Measurements from ENCODE around the gene CMTM1. TPM values are rescaled to one million over a fixed set of nuclear protein-coding genes. Genes with fewer than 3 reads are reported as not detected.

CMTM1 gene
- total and polyA plus RNA-seq, 2 donors from 2014 or later, result 4.6 TPM; not detected in 1

DNA sequence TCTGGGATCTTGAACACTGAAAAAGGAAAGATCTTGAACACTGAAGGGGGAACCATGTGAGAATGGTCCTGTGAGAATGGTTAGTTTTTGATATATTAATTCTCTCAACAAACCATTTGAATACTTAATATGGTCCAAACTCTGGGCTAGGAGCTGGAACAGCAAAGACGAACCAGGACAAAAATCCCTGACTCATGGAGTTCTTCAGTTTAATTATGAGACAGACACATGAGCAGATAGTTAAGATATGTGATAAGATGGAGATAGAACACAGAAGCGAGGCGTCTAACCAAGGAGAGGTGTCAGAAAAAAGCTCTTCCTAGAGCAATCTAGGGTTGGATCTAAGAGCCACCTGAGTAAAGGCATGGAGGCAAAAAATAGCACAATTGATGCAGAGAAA, 12.2 kb upstream of the CMTM1 start:
- TF ChIP-seq, protein P1, sequence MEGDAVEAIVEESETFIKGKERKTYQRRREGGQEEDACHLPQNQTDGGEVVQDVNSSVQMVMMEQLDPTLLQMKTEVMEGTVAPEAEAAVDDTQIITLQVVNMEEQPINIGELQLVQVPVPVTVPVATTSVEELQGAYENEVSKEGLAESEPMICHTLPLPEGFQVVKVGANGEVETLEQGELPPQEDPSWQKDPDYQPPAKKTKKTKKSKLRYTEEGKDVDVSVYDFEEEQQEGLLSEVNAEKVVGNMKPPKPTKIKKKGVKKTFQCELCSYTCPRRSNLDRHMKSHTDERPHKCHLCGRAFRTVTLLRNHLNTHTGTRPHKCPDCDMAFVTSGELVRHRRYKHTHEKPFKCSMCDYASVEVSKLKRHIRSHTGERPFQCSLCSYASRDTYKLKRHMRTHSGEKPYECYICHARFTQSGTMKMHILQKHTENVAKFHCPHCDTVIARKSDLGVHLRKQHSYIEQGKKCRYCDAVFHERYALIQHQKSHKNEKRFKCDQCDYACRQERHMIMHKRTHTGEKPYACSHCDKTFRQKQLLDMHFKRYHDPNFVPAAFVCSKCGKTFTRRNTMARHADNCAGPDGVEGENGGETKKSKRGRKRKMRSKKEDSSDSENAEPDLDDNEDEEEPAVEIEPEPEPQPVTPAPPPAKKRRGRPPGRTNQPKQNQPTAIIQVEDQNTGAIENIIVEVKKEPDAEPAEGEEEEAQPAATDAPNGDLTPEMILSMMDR (IDR thresholded peaks at IDR 0.05; ENCODE audit: borderline replicate concordance, extremely low read depth, insufficient read depth), result no peak
- intact Hi-C loops (cut with DNase I), result no loop called here
- no peak overlapping the region for H3K27ac ChIP-seq (ENCODE audit: low read depth in 2 of 2, low read length in 2 of 2)
- no peak overlapping the region for H3K9ac ChIP-seq (ENCODE audit: low read length in 3 of 3)
- peak overlapping the region in 1 of 3 donors; percentile 22 for H3K4me3 ChIP-seq (ENCODE audit: low read length in 3 of 3)
- DNase-seq (no peak), FAIRE-seq (no peak)
- no peaks in the 10 kb centered on the region for H3K27me3 ChIP-seq (ENCODE audit: control insufficient read depth, insufficient read depth, low read length)
- no peaks in the 10 kb centered on the region for H3K36me3 ChIP-seq (ENCODE audit: control insufficient read depth in 2 of 3, insufficient read depth in 3 of 3, low read length in 3 of 3)
- H3K9me3 ChIP-seq (ENCODE audit: control insufficient read depth in 2 of 3, insufficient read depth in 1 of 3, low read length in 3 of 3), result no peaks in the 10 kb centered on the region
- peaks cover 0 to 21% (median 16%) of the 10 kb centered on the region in 3 donors for H3K4me1 ChIP-seq (ENCODE audit: control insufficient read depth in 2 of 3, insufficient read depth in 2 of 3, low read depth in 1 of 3, low read length in 3 of 3)

DNA sequence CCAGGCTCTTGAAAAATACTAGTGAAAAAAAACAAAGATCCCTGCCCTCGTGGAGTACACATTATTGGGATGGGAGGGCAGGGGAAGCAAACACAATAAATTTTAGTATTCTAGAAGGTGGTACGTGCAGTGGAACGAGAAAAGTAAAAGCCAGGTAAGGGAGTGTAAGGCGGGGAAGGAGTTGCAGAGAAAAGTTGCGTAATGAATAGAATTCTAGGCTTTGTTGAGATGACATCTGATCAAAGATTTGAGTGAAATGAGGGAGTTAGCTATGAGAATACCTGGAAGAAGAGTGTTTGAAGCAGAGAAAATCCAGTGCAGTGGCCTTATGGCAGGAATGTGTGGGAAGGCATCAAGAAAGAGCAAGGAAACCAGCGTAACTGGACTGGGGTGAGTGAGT, 11.7 kb upstream of the CMTM1 start:
- Histone ChIP-seq H3K4me3 (ENCODE audit: low read length in 3 of 3) (no peak overlapping the region), H3K27me3 (ENCODE audit: control insufficient read depth, insufficient read depth, low read length) (no peaks in the 10 kb centered on the region), H3K9me3 (ENCODE audit: control insufficient read depth in 2 of 3, insufficient read depth in 1 of 3, low read length in 3 of 3) (no peaks in the 10 kb centered on the region), H3K36me3 (ENCODE audit: control insufficient read depth in 2 of 3, insufficient read depth in 3 of 3, low read length in 3 of 3) (no peaks in the 10 kb centered on the region), H3K27ac (ENCODE audit: low read depth in 2 of 2, low read length in 2 of 2) (no peak overlapping the region), H3K9ac (ENCODE audit: low read length in 3 of 3) (no peak overlapping the region), H3K4me1 (ENCODE audit: control insufficient read depth in 2 of 3, insufficient read depth in 2 of 3, low read depth in 1 of 3, low read length in 3 of 3) (peaks cover 0 to 19% (median 16%) of the 10 kb centered on the region in 3 donors)
- TF ChIP-seq, protein P1 (IDR thresholded peaks at IDR 0.05; ENCODE audit: borderline replicate concordance, extremely low read depth, insufficient read depth), result no peak
- intact Hi-C loops (cut with DNase I), result no loop called here
- FAIRE-seq (no peak), DNase-seq (no peak)

DNA sequence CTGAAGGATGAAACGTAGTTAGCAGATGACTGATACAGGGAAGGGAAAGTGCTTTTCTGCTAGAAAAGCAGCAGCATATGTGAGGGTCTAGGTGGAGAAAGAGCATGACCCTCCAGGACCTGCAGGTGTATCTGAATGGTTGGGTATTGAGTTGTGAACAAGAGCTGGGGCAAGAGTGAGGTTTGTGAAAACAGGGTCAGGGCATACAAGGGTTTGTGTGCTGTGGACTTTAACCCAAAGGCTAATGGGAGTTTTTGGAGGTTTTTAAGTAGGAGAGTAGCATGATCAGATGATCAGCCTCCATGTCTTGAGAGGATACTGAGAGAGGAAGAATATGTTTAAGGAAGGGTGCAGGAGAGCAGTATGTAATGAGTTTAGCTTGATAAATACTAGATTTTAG, 6.1 kb upstream of the CMTM1 start:
- H3K9me3 ChIP-seq (ENCODE audit: control insufficient read depth in 2 of 3, insufficient read depth in 1 of 3, low read length in 3 of 3), result no peaks in the 10 kb centered on the region
- no peaks in the 10 kb centered on the region for H3K27me3 ChIP-seq (ENCODE audit: control insufficient read depth, insufficient read depth, low read length)
- H3K4me3 ChIP-seq (ENCODE audit: low read length in 3 of 3), result no peak overlapping the region
- no peaks in the 10 kb centered on the region for H3K4me1 ChIP-seq (ENCODE audit: control insufficient read depth in 2 of 3, insufficient read depth in 2 of 3, low read depth in 1 of 3, low read length in 3 of 3)
- no peak overlapping the region for H3K27ac ChIP-seq (ENCODE audit: low read depth in 2 of 2, low read length in 2 of 2)
- peaks cover 3 to 9% (median 3%) of the 10 kb centered on the region in 3 donors for H3K36me3 ChIP-seq (ENCODE audit: control insufficient read depth in 2 of 3, insufficient read depth in 3 of 3, low read length in 3 of 3)
- H3K9ac ChIP-seq (ENCODE audit: low read length in 3 of 3), result no peak overlapping the region
- no peak for FAIRE-seq
- intact Hi-C loops (cut with DNase I), result no loop called here
- no peak for DNase-seq
- TF ChIP-seq, protein P1 (IDR thresholded peaks at IDR 0.05; ENCODE audit: borderline replicate concordance, extremely low read depth, insufficient read depth), result no peak

Data from kidney (tissue), 14 donors.